ENCODE measurements around the gene TTBK2. TPM values are rescaled to one million over a fixed set of nuclear protein-coding genes. Genes with fewer than 3 reads are reported as not detected.

Gene TTBK2
- total RNA-seq, 2 donors from 2014 or later, result 14.0 to 21.9 TPM

GRCh38 chr15:42880121-42880520 lies 40.5 kb downstream of the TTBK2 start:
- no peaks in the 10 kb centered on the region for H3K9me3 Mint-ChIP-seq
- H3K27me3 Mint-ChIP-seq, result no peaks in the 10 kb centered on the region
- no peak overlapping the region for H3K27ac Mint-ChIP-seq
- H3K4me3 Mint-ChIP-seq, result no peak overlapping the region
- H3K4me1 Mint-ChIP-seq (ENCODE audit: low read depth in 2 of 2), result peaks cover 0 to 7% of the 10 kb centered on the region in 2 donors
- no peaks in the 10 kb centered on the region for H3K36me3 Mint-ChIP-seq
- no peak for ATAC-seq
- no peak for DNase-seq (ENCODE audit: low spot score)

- ATAC-seq (no peak), DNase-seq (ENCODE audit: low spot score) (no peak)
- Mint-ChIP-seq H3K9me3 (no peaks in the 10 kb centered on the region), H3K27ac (no peak overlapping the region), H3K27me3 (no peaks in the 10 kb centered on the region), H3K36me3 (no peaks in the 10 kb centered on the region), H3K4me1 (ENCODE audit: low read depth in 2 of 2) (peaks cover 0 to 3% of the 10 kb centered on the region in 2 donors), H3K4me3 (no peak overlapping the region)
Observed at GRCh38 chr15:42879443-42879842, 41.1 kb downstream of the TTBK2 start.

GRCh38 chr15:42876224-42876623 lies 44.4 kb downstream of the TTBK2 start:
- ATAC-seq, result no peak
- no peak for DNase-seq (ENCODE audit: low spot score)
- no peaks in the 10 kb centered on the region for H3K27me3 Mint-ChIP-seq
- H3K4me3 Mint-ChIP-seq, result no peak overlapping the region
- H3K9me3 Mint-ChIP-seq, result no peaks in the 10 kb centered on the region
- H3K4me1 Mint-ChIP-seq (ENCODE audit: low read depth in 2 of 2), result peaks cover 0 to 3% of the 10 kb centered on the region in 2 donors
- H3K36me3 Mint-ChIP-seq, result no peaks in the 10 kb centered on the region
- no peak overlapping the region for H3K27ac Mint-ChIP-seq

- Mint-ChIP-seq H3K36me3 (no peaks in the 10 kb centered on the region), H3K4me1 (ENCODE audit: low read depth in 2 of 2) (no peaks in the 10 kb centered on the region), H3K4me3 (no peak overlapping the region), H3K27me3 (no peaks in the 10 kb centered on the region), H3K9me3 (no peaks in the 10 kb centered on the region), H3K27ac (no peak overlapping the region)
- DNase-seq (ENCODE audit: low spot score), result no peak
- ATAC-seq, result no peak
Observed at GRCh38 chr15:42868683-42869082, 51.9 kb downstream of the TTBK2 start.

GRCh38 chr15:42863572-42864239 lies 56.9 kb downstream of the TTBK2 start:
- Mint-ChIP-seq H3K9me3 (no peaks in the 10 kb centered on the region), H3K27me3 (no peaks in the 10 kb centered on the region), H3K4me1 (ENCODE audit: low read depth in 2 of 2) (peaks cover 0 to 4% of the 10 kb centered on the region in 2 donors), H3K4me3 (no peak overlapping the region), H3K36me3 (no peaks in the 10 kb centered on the region), H3K27ac (no peak overlapping the region)
- ATAC-seq (no peak), DNase-seq (ENCODE audit: low spot score) (no peak)

- DNase-seq (ENCODE audit: low spot score) (no peak), ATAC-seq (no peak)
- Mint-ChIP-seq H3K4me1 (ENCODE audit: low read depth in 2 of 2) (peaks cover 0 to 4% of the 10 kb centered on the region in 2 donors), H3K27ac (no peak overlapping the region), H3K36me3 (peaks cover 5% of the 10 kb centered on the region), H3K27me3 (no peaks in the 10 kb centered on the region), H3K9me3 (no peaks in the 10 kb centered on the region), H3K4me3 (no peak overlapping the region)
Observed at GRCh38 chr15:42858999-42859789, 61.4 kb downstream of the TTBK2 start.

GRCh38 chr15:42858540-42858939 lies 62.0 kb downstream of the TTBK2 start:
- no peaks in the 10 kb centered on the region for H3K9me3 Mint-ChIP-seq
- H3K36me3 Mint-ChIP-seq, result peaks cover 5% of the 10 kb centered on the region
- no peak overlapping the region for H3K27ac Mint-ChIP-seq
- ATAC-seq, result no peak
- no peak overlapping the region for H3K4me3 Mint-ChIP-seq
- peaks cover 0 to 4% of the 10 kb centered on the region in 2 donors for H3K4me1 Mint-ChIP-seq (ENCODE audit: low read depth in 2 of 2)
- H3K27me3 Mint-ChIP-seq, result no peaks in the 10 kb centered on the region
- DNase-seq (ENCODE audit: low spot score), result no peak

GRCh38 chr15:42854576-42854975 lies 66.0 kb downstream of the TTBK2 start:
- peaks cover 5% of the 10 kb centered on the region for H3K36me3 Mint-ChIP-seq
- ATAC-seq (no peak), DNase-seq (ENCODE audit: low spot score) (no peak)
- H3K27ac Mint-ChIP-seq, result no peak overlapping the region
- H3K9me3 Mint-ChIP-seq, result no peaks in the 10 kb centered on the region
- H3K4me3 Mint-ChIP-seq, result no peak overlapping the region
- peaks cover 0 to under 1% of the 10 kb centered on the region in 2 donors for H3K4me1 Mint-ChIP-seq (ENCODE audit: low read depth in 2 of 2)
- H3K27me3 Mint-ChIP-seq, result no peaks in the 10 kb centered on the region

- Mint-ChIP-seq H3K4me3 (no peak overlapping the region), H3K9me3 (no peaks in the 10 kb centered on the region), H3K36me3 (no peaks in the 10 kb centered on the region), H3K27me3 (no peaks in the 10 kb centered on the region), H3K4me1 (ENCODE audit: low read depth in 2 of 2) (no peaks in the 10 kb centered on the region), H3K27ac (no peak overlapping the region)
- ATAC-seq (no peak), DNase-seq (ENCODE audit: low spot score) (no peak)
Observed at GRCh38 chr15:42849836-42850235, 70.7 kb downstream of the TTBK2 start.

- no peak for DNase-seq (ENCODE audit: low spot score)
- H3K36me3 Mint-ChIP-seq, result no peaks in the 10 kb centered on the region
- no peak overlapping the region for H3K27ac Mint-ChIP-seq
- H3K27me3 Mint-ChIP-seq, result no peaks in the 10 kb centered on the region
- no peaks in the 10 kb centered on the region for H3K9me3 Mint-ChIP-seq
- H3K4me3 Mint-ChIP-seq, result no peak overlapping the region
- H3K4me1 Mint-ChIP-seq (ENCODE audit: low read depth in 2 of 2), result no peaks in the 10 kb centered on the region
- ATAC-seq, result no peak
Observed at GRCh38 chr15:42848846-42849245, 71.7 kb downstream of the TTBK2 start.

- no peaks in the 10 kb centered on the region for H3K9me3 Mint-ChIP-seq
- no peaks in the 10 kb centered on the region for H3K36me3 Mint-ChIP-seq
- ATAC-seq, result no peak
- H3K4me3 Mint-ChIP-seq, result no peak overlapping the region
- H3K27ac Mint-ChIP-seq, result no peak overlapping the region
- no peaks in the 10 kb centered on the region for H3K4me1 Mint-ChIP-seq (ENCODE audit: low read depth in 2 of 2)
- no peaks in the 10 kb centered on the region for H3K27me3 Mint-ChIP-seq
- DNase-seq (ENCODE audit: low spot score), result no peak
Observed at GRCh38 chr15:42846647-42847046, 73.9 kb downstream of the TTBK2 start.

GRCh38 chr15:42845581-42845980 lies 75.0 kb downstream of the TTBK2 start:
- Mint-ChIP-seq H3K4me3 (no peak overlapping the region), H3K36me3 (no peaks in the 10 kb centered on the region), H3K27ac (no peak overlapping the region), H3K27me3 (no peaks in the 10 kb centered on the region), H3K9me3 (no peaks in the 10 kb centered on the region), H3K4me1 (ENCODE audit: low read depth in 2 of 2) (no peaks in the 10 kb centered on the region)
- no peak for DNase-seq (ENCODE audit: low spot score)
- ATAC-seq, result no peak

GRCh38 chr15:42843699-42844098 lies 76.9 kb downstream of the TTBK2 start:
- Mint-ChIP-seq H3K4me1 (ENCODE audit: low read depth in 2 of 2) (no peaks in the 10 kb centered on the region), H3K36me3 (no peaks in the 10 kb centered on the region), H3K27ac (no peak overlapping the region), H3K27me3 (no peaks in the 10 kb centered on the region), H3K4me3 (no peak overlapping the region), H3K9me3 (no peaks in the 10 kb centered on the region)
- no peak for ATAC-seq
- DNase-seq (ENCODE audit: low spot score), result no peak

- H3K27me3 Mint-ChIP-seq, result no peaks in the 10 kb centered on the region
- no peak overlapping the region for H3K4me3 Mint-ChIP-seq
- ATAC-seq, result no peak
- no peak for DNase-seq (ENCODE audit: low spot score)
- no peak overlapping the region for H3K27ac Mint-ChIP-seq
- no peaks in the 10 kb centered on the region for H3K4me1 Mint-ChIP-seq (ENCODE audit: low read depth in 2 of 2)
- no peaks in the 10 kb centered on the region for H3K9me3 Mint-ChIP-seq
- H3K36me3 Mint-ChIP-seq, result no peaks in the 10 kb centered on the region
Observed at GRCh38 chr15:42836251-42836650, 84.3 kb downstream of the TTBK2 start.

Data from natural killer cell treated with Interleukin-12 subunit alpha and Interleukin-12 subunit beta and Interleukin-15 and Interleukin-18, amount 100 ng/mL, for 72 hours (primary cell).